GM23248 (cell line): Measurements from ENCODE around the gene EPRS1. TPM values are rescaled to one million over a fixed set of nuclear protein-coding genes. Genes with fewer than 3 reads are reported as not detected.
A peak's percentile ranks its signal among the peaks of the same experiment; 100 is the strongest.

Experiments
- DNase-seq: peaks from one replicate; pipeline ENCODE4 v3.0.0-alpha.2; 2015
- H2AFZ ChIP-seq: fragments of 200-600 bp; sonication (generic); 2 replicates; pipeline ENCODE4 v1.6.1; 2016; ENCODE audit warnings: antibody characterized with exemption
- H3F3A ChIP-seq: fragments of 200-600 bp; sonication (generic); 2 replicates; pipeline ENCODE4 v1.6.1; 2016; ENCODE audit warnings: mild to moderate bottlenecking, antibody characterized with exemption, mixed run types; ENCODE audit not compliant: insufficient read depth
- H3K27ac ChIP-seq: fragments of 200-600 bp; sonication (generic); 2 replicates; pipeline ENCODE4 v1.5.1; 2016; ENCODE audit warnings: mild to moderate bottlenecking
- H3K27me3 ChIP-seq: fragments of 200-600 bp; sonication (generic); replicated peaks from 2 replicates; pipeline ENCODE4 v1.6.1; 2016; ENCODE audit warnings: mild to moderate bottlenecking; ENCODE audit not compliant: insufficient read depth
- H3K36me3 ChIP-seq: fragments of 200-600 bp; sonication (generic); 2 replicates; pipeline ENCODE4 v1.6.1; 2016; ENCODE audit warnings: low read depth, mild to moderate bottlenecking
- H3K4me1 ChIP-seq: fragments of 200-600 bp; sonication (generic); 2 replicates; pipeline ENCODE4 v1.6.1; 2016; ENCODE audit warnings: mild to moderate bottlenecking; ENCODE audit not compliant: insufficient read depth
- H3K4me2 ChIP-seq: fragments of 200-600 bp; sonication (generic); one replicate; pipeline ENCODE4 v1.6.1; 2016; ENCODE audit warnings: mild to moderate bottlenecking; ENCODE audit not compliant: unreplicated experiment
- H3K4me3 ChIP-seq: fragments of 200-600 bp; sonication (generic); 2 replicates; pipeline ENCODE4 v1.5.1; 2016; ENCODE audit warnings: mild to moderate bottlenecking
- H3K79me2 ChIP-seq: fragments of 200-600 bp; sonication (generic); 2 replicates; pipeline ENCODE4 v1.6.1; 2016; ENCODE audit warnings: mild to moderate bottlenecking; ENCODE audit not compliant: insufficient read depth
- H3K9ac ChIP-seq: fragments of 200-600 bp; sonication (generic); 2 replicates; pipeline ENCODE4 v1.6.1; 2016; ENCODE audit warnings: mild to moderate bottlenecking
- H3K9me2 ChIP-seq: fragments of 200-600 bp; sonication (generic); 2 replicates; pipeline ENCODE4 v1.6.1; 2016; ENCODE audit warnings: mixed run types, mild to moderate bottlenecking, moderate library complexity; ENCODE audit not compliant: insufficient read depth
- H3K9me3 ChIP-seq: fragments of 200-600 bp; sonication (generic); one replicate; pipeline ENCODE4 v1.6.1; 2017; ENCODE audit warnings: low read depth
- H4K20me1 ChIP-seq: fragments of 200-600 bp; sonication (generic); 2 replicates; pipeline ENCODE4 v1.6.0; 2016; ENCODE audit not compliant: insufficient read depth
- EZH2 ChIP-seq: fragments of 200-600 bp; sonication (generic); IDR thresholded peaks from 2 replicates; pipeline ENCODE4 v1.6.1; 2018; ENCODE audit warnings: antibody characterized with exemption, mild to moderate bottlenecking; ENCODE audit not compliant: insufficient read depth, poor library complexity, severe bottlenecking
- EZH2phosphoT487 ChIP-seq: fragments of 200-600 bp; sonication (generic); IDR thresholded peaks from 2 replicates; pipeline ENCODE4 v1.6.1; 2018; ENCODE audit warnings: antibody characterized with exemption, moderate library complexity, mild to moderate bottlenecking, low read depth; ENCODE audit not compliant: insufficient read depth
- WGBS, 2 experiments: methylation state at CpG; one replicate each; pipeline ENCODE4 v1.1.6; 2015 to 2017; ENCODE audit warnings: low lambda C conversion rate in 2 of 2, low coverage in 1 of 2; ENCODE audit errors: missing lambda C conversion rate in 2 of 2; 5-methylcytosine and 5-hydroxymethylcytosine counted together
- in situ Hi-C: fragments of 300-500 bp; cut with MboI; formaldehyde crosslinking; loops from 2 replicates; pipeline ENCODE4 v1.15.0; 2020
- polyA plus RNA-seq: library from polyadenylated mRNA; unstranded; fragments of >200 nt; fragmentation: Nextera tagmentation; extraction: Ambion mirVana; gene quantifications from 2 replicates; pipeline ENCODE4 v1.2.1, GENCODE V29; 2016
- total RNA-seq: library from RNA; depleted of rRNA; stranded (reverse); fragments of >200 nt; shearing (Covaris generic); gene quantifications from 2 replicates; pipeline ENCODE4 v1.2.3, GENCODE V29; 2014

Gene EPRS1
- total and polyA plus RNA-seq, 2 experiments from 2014 or later, result 151 to 167 TPM

- no peak for TF ChIP-seq EZH2
- TF ChIP-seq EZH2phosphoT487, result no peak
- Histone ChIP-seq H3K27ac (peak overlapping the region; percentile 48), H3K9me2 (no peaks in the 10 kb centered on the region), H4K20me1 (no peaks in the 10 kb centered on the region), H3K36me3 (peaks cover 62% of the 10 kb centered on the region), H3F3A (peaks cover 39% of the 10 kb centered on the region), H3K4me3 (peak overlapping the region; percentile 31; the same call in 1 of the 2 replicates), H3K79me2 (peaks cover 56% of the 10 kb centered on the region), H3K27me3 (no peaks in the 10 kb centered on the region), H3K9ac (no peak overlapping the region), H2AFZ (no peak overlapping the region), H3K4me1 (peaks cover 31% of the 10 kb centered on the region), H3K4me2 (peak overlapping the region; percentile 51), H3K9me3 (no peaks in the 10 kb centered on the region)
- peak; percentile 81 for DNase-seq
- 33 to 51% methylated on average over 3 of the region's 3 CpGs for WGBS, 2 experiments
- in situ Hi-C loops, result no loop called here
These were observed 32.8 kb downstream of the EPRS1 start for GRCh38 chr1:220013497-220013896.

GRCh38 chr1:220012259-220012658 is 34.0 kb downstream of the EPRS1 start:
- Histone ChIP-seq H3K9me2 (no peaks in the 10 kb centered on the region), H2AFZ (no peak overlapping the region), H3K4me3 (no peak overlapping the region), H3K9me3 (no peaks in the 10 kb centered on the region), H3F3A (peaks cover 39% of the 10 kb centered on the region), H3K79me2 (peaks cover 55% of the 10 kb centered on the region), H3K9ac (peak overlapping the region; percentile 21; the same call in 1 of the 2 replicates), H3K4me2 (peak overlapping the region; percentile 16), H3K36me3 (peaks cover 57% of the 10 kb centered on the region), H4K20me1 (no peaks in the 10 kb centered on the region), H3K4me1 (peaks cover 31% of the 10 kb centered on the region), H3K27me3 (no peaks in the 10 kb centered on the region), H3K27ac (peak overlapping the region; percentile 48)
- in situ Hi-C loops, result no loop called here
- 35 to 42% methylated on average over 3 of the region's 3 CpGs for WGBS, 2 experiments
- peak; percentile 56 for DNase-seq
- TF ChIP-seq EZH2phosphoT487 (no peak), EZH2 (no peak)

GRCh38 chr1:220011620-220012019 is 34.7 kb downstream of the EPRS1 start:
- Histone ChIP-seq H3K27ac (peak overlapping the region; percentile 48), H2AFZ (no peak overlapping the region), H3K9me2 (no peaks in the 10 kb centered on the region), H3K9ac (0 out of 2 replicates have a peak overlapping the region, but pooled peaks have one; percentile 21), H3F3A (peaks cover 39% of the 10 kb centered on the region), H3K9me3 (no peaks in the 10 kb centered on the region), H4K20me1 (no peaks in the 10 kb centered on the region), H3K4me1 (peaks cover 31% of the 10 kb centered on the region), H3K27me3 (no peaks in the 10 kb centered on the region), H3K4me2 (peak overlapping the region; percentile 16), H3K36me3 (peaks cover 57% of the 10 kb centered on the region), H3K4me3 (no peak overlapping the region), H3K79me2 (peaks cover 61% of the 10 kb centered on the region)
- TF ChIP-seq EZH2 (no peak), EZH2phosphoT487 (no peak)
- DNase-seq, result peak; percentile 61
- in situ Hi-C loops, result no loop called here

GRCh38 chr1:220007438-220007837 is 38.9 kb downstream of the EPRS1 start:
- H3K79me2 ChIP-seq, result peaks cover 37% of the 10 kb centered on the region
- TF ChIP-seq EZH2phosphoT487 (no peak), EZH2 (no peak)
- H2AFZ ChIP-seq, result no peak overlapping the region
- H3K36me3 ChIP-seq, result peaks cover 79% of the 10 kb centered on the region
- H3K9ac ChIP-seq, result no peak overlapping the region
- peaks cover 13% of the 10 kb centered on the region for H3F3A ChIP-seq
- H3K4me1 ChIP-seq, result peaks cover 13% of the 10 kb centered on the region
- no peaks in the 10 kb centered on the region for H4K20me1 ChIP-seq
- WGBS, 2 experiments, result 90 to 96% methylated on average over 3 of the region's 3 CpGs
- no peaks in the 10 kb centered on the region for H3K27me3 ChIP-seq
- H3K4me3 ChIP-seq, result no peak overlapping the region
- H3K27ac ChIP-seq, result no peak overlapping the region
- in situ Hi-C loops, result no loop called here
- H3K4me2 ChIP-seq, result no peak overlapping the region
- no peaks in the 10 kb centered on the region for H3K9me3 ChIP-seq
- peak; percentile 17 for DNase-seq
- no peaks in the 10 kb centered on the region for H3K9me2 ChIP-seq

GRCh38 chr1:220005489-220005888 is 40.8 kb downstream of the EPRS1 start:
- H3K9me3 ChIP-seq, result no peaks in the 10 kb centered on the region
- 97 to 98% methylated on average over 5 of the region's 5 CpGs for WGBS, 2 experiments
- H3K27me3 ChIP-seq, result no peaks in the 10 kb centered on the region
- H3K27ac ChIP-seq, result no peak overlapping the region
- no peak for TF ChIP-seq EZH2
- no peak for TF ChIP-seq EZH2phosphoT487
- H3K79me2 ChIP-seq, result peaks cover 20% of the 10 kb centered on the region
- H3K36me3 ChIP-seq, result peaks cover 82% of the 10 kb centered on the region
- H3F3A ChIP-seq, result no peaks in the 10 kb centered on the region
- no peaks in the 10 kb centered on the region for H3K9me2 ChIP-seq
- in situ Hi-C loops, result no loop called here
- H2AFZ ChIP-seq, result no peak overlapping the region
- no peak overlapping the region for H3K4me2 ChIP-seq
- no peak overlapping the region for H3K4me3 ChIP-seq
- no peak for DNase-seq
- no peaks in the 10 kb centered on the region for H4K20me1 ChIP-seq
- no peak overlapping the region for H3K9ac ChIP-seq
- no peaks in the 10 kb centered on the region for H3K4me1 ChIP-seq
